SK-MEL-5 (cell line): ENCODE data around the gene NOL9. TPM values are rescaled to one million over a fixed set of nuclear protein-coding genes. Genes with fewer than 3 reads are reported as not detected.
A peak's percentile ranks its signal among the peaks of the same experiment; 100 is the strongest.

Experiments used
- DNase-seq: peaks from one replicate; pipeline ENCODE4 v3.0.0-alpha.2; 2016; ENCODE audit warnings: low read depth, low spot score
- in situ Hi-C: cut with HindIII; loops from 2 replicates; pipeline ENCODE4 v1.10.0; 2016; ENCODE audit warnings: low sequenced_read_pairs, high pct_unique_total_duplicates, low pct_unique_long_range_greater_than_20kb
- total RNA-seq: library from RNA; depleted of rRNA; stranded (reverse); fragments of >200 nt; shearing (Covaris generic); gene quantifications from 2 replicates; pipeline ENCODE4 v1.2.3, GENCODE V29; 2014

The NOL9 gene
- total RNA-seq, 1 experiment from 2014 or later = 23.4 TPM

DNA sequence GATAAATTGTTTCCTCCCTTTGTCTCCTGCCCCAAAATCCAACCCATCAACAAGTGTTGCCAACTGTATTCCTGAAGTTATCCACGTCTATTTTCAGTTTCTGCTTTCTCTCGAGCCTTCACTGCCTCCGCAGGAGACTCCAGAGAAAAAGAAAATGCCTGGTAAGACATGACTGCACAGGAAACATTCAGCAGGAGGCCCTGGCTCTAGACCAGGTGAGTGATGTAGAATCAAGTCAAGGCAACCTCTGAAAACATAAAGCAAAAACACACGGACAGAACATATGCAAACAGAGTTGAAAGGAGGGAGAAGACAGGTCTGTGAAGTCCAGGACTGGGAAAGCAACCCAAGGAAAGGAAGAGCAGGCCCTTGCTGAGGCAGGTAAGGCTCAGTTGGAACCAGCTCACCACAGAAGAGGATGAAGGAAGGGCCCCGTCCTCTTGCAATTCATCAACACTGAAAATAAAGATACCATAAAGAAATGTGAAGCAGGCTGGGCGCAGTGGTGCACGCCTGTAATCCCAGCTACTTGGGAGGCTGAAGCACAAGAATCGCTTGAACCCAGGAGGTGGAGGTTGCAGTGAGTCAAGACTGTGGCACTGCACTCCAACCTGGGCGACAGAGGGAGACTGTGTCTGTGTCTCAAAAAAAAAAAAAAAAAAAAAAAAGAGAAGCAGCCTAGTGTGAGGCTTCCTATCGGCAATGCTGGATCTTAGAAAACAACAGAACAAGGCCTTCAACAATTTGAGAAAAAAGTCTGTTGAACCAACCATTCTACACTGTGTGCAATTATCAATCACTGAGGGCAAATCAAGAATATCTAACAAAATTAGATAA is 8.8 kb downstream of the NOL9 start:
- in situ Hi-C loops = no loop called here
- DNase-seq = no peak

DNA sequence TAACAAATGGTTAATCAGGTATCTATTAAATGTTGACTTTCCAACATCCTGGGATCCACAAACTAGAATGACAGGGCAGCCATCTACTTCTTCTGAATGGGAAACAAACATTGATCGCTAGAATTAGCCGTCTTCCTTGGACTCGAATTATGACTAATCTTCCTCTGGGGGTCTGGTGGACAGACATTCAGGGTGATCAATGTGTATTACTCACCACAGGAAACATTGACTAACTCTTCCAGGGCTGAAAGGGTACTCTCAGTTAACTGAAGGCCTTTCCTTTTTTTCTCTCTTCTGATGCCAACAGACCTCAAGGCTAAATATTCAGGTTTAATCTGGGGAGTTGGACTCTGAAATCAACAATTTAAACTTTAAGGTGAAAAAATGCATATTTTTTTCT is 9.5 kb downstream of the NOL9 start:
- in situ Hi-C loops = no loop called here
- no peak for DNase-seq

DNA sequence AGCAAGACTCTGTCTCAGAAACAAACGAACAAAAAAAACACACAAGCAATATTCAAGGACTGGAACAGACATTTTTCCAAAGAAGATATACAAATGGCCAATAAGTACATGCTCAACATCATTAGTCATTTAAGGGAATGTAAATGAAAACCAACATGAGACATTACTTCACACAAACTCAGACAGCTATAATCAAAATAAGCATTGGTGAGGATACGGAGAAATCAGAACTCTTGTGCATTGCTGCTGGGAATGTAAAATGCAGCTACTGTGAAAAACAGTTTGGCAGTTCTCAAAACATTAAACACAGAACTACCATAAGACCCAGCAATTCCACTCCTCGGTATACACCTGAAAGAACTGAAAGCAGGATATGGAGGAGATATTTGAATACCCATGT is 15.4 kb downstream of the NOL9 start:
- no peak for DNase-seq
- in situ Hi-C loops = no loop called here

DNA sequence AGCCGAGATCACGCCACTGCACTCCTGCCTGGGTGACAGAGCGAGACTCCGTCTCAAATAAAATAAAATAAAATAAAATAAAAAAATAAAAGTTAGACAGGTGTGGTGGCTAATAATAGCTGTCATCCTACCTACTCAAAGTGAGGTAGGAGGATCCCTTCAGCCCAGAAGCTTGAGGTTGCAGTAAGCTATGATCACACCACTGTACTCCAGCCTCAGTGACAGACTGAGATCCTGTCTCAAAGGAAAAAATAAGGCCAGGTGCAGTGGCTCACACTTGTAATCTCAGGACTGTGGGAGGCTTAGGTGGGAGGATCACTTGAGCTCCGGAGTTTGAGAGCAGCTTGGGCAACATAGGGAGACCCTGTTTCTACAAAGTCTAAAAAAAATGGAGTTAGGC is 18.0 kb downstream of the NOL9 start:
- in situ Hi-C loops = no loop called here
- no peak for DNase-seq

DNA sequence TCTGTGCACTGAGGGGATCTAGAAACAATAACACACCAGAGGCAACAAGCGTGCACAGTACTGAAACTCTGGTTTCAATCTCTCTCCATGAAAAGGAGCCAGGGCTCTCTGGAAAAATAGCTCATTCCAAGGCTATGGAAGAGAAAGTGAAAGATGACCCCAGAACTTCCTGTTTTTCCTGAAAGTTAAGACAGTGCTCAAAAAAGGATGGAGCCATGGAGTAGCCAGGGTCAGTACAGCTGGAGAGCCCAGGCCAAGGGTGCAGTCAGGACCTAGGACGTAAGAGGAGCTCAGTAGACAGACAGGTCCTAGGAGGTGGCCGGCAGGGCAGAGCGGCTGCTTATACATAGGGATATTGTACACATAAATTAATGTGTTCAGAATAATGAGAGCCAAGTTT is 19.1 kb downstream of the NOL9 start:
- in situ Hi-C loops = no loop called here
- DNase-seq = no peak

DNA sequence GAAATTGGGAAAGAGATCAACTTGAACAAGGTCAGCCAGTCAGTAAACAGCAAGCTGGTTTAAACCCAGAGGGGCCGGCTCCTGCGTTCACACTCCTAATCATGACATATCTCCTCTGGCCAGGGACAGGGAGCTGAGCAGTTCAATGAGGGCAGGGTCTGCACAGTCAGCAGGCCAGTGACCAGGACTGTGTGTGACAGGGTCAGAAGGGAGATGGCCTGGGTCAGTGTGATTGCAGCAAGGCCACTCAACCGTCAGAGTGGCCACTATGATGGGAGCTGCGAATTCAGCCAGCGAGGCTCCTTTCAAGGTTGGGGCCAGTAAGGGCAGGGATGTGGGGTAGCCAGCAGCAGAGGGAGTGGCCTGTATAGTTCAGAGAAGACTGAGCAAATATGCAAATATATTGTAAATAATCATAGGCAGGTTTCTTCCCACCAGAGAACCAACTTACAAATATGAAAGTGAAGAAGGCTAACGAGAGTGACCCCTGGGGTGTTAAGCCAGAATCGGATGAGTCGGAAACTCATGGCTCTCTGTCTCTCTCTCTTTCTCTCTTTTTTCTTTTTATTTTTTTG is 20.0 kb downstream of the NOL9 start:
- in situ Hi-C loops = no loop called here
- DNase-seq = no peak

DNA sequence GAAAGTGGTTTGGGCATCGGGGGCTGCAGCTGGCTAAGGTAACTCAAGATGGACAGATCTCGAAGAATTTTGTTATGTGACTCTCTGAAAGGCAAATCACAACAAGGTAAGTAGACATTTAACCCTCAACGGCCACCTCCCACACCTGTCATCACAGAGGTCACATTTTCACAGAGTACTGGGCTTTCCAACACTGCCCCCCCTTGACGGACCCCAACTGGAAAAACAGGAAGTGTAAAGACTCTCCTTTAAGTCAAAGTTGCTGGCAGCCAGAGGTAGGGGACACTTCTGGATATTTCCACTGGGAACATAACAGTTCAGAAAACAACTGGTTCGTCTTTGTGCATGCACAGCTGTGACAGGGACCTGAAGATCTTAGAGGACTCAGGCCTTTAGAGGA is 22.3 kb downstream of the NOL9 start:
- in situ Hi-C loops = no loop called here

DNA sequence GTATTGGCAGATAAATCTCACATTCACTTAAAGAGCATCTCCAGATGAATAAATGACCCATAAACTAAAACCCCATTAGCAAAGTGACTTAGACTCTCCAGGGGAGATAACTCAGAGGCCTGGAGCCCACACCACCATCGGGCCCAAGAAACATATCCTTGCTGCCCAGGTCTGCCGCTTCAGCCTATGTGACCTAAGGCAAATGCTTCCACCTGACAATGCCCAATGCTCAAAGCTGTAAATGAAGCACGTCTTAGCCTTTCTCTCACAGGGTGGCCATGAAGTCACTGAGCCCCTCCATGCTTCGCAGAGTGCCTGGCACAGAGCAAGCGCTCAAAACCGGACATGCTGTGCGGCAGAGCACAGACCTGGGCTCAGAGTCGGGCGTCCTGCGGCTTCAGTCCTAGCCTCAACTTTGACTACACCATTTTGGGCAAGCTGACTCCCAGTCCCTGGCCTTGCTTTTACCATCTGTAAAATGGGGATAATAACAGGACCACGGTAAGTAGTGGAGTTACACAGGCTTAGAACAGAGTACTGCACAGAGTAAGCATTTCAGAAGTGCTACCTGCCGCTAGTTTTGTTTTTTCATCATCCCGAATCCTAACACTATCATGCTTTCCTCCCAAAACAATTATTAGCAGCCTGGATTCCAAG is 23.7 kb downstream of the NOL9 start:
- in situ Hi-C loops = no loop called here
- DNase-seq = no peak

More for the DNA sequence above, 22.3 kb downstream of the NOL9 start:
- DNase-seq = no peak

DNA sequence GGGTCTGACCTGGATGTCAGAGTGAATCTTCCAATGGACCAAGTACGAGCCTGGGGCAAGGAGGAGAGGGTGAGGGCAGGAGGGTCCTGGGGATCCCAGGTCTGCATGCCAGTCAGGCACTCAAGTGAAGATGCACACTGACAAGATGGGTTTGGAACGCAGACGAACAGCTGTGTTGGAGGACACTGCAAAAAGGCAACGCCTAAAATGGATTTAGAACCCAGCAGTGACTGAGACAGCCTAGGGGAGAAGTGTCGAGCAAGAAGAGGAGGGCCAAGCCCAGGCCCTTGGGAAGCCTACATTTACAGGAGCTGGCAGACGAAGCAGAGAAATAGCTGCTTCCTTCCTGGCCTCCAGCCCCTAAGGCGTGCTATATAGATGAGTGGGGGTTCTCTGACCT is 25.8 kb downstream of the NOL9 start:
- no peak for DNase-seq
- in situ Hi-C loops = no loop called here

DNA sequence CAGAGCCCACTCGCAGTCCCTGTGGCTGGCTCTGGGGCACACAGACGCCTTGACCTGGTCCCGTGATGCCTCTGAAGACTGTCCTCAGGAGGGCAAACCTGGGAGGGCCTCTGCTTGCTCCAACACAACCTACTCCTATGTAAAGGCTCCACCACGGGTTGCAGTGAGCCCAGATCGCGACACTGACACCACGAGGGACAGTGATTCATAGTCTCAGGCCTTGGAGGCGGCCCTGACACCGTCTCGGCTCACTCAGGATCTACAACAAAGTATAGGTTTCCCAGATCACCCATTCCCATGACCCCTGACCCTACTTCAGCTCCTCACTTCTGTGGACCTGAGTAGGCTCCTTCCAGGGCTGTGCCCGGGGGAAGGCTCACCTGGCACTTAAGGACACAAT is 28.0 kb downstream of the NOL9 start:
- in situ Hi-C loops = no loop called here

DNA sequence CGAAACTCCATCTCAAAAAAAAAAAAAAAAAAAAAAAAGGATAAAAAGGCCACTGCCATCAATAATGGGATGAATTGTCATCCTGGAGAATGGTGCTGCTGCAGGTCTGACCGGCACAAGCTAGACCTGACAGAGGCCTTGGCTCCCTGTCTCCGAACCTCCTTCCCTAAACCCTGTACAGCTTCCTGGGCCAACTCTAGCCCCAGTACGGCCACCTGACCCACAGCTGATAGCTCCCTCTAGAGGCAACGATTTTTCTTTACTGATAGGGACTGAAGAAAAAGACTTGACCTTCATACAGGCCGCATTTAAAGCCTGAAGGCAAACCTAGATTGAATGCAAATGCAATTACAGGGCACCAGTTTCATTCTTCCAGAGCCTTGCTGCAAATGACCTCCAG is 30.7 kb downstream of the NOL9 start:
- in situ Hi-C loops = no loop called here
- peak; percentile 82 for DNase-seq

More for the DNA sequence above, 28.0 kb downstream of the NOL9 start:
- no peak for DNase-seq

DNA sequence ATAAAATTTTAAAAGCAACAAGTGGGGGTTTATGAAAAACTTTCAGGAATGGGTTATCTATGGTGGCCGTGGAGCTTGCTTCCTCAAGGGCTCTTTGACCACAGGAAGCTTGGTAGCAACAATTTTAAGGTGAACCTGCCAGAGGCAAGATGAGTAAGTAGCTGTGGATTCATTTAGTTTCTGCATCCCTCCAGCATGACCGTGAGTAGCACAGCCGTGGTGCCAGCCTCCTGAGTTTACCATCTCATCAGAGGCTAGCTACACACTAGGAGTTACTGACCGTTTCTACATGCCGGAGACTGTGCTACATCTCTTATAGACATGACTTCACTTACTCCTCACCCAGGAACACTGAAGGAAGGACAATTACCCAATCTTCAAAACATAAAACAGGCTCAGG is 32.8 kb downstream of the NOL9 start:
- in situ Hi-C loops = no loop called here
- DNase-seq = no peak

DNA sequence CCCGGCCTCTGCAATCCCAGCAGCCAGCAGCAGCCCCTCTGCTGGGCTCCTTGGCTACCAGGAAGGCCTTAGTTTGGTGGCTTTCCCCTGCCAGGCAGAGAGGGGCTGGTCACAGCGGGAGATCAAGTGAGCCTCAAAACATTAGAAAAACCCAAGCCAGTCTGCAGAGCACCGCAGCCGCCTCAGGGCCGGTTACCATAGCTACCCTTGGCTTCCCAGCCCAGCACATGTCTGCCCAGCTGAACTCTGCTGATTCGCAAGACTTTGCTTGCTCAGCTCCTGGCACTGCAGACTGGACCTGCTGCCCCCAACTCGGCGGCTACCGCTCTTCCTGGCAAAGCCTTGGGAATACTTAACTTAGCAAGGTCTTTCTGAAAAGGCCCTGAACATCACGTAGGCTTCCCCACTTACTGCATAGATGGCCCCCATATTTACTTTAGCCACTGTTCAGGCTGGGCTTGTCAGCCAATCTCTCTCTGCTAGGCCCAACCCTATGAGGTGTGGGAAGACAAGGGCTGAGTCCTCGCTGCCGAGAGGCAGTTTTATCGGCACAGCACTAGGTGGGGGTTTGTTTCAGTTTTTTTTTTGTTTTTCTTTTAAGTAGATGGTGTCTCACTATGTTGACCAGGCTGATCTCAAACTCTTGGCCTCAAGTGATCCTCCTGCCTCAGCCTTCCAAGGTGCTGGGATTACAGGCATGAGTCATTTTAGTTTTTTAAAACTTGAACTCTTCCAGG is 34.2 kb downstream of the NOL9 start:
- DNase-seq = peak; percentile 53
- in situ Hi-C loops = no loop called here

DNA sequence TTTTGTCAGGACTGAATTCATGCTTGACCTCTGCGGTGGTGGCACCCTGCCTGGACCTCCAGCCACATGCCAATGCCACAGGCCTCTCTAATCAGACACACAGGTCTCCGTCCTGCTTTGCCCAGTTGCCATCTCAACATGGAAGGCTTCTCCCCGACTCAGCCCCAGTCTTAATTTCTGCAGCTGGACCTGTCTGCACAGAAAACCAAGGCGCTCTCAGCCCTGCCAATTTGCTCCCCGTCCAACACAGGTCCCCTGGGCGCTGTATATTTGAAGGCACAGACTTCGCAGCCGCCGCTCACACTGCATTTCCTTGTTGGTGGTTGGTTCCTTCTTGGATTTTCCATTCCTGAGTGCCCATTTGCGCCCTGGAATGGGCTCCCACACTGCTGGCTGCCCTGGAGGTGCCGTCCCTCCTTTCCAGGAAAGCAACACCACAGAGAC is 34.8 kb downstream of the NOL9 start:
- no peak for DNase-seq
- in situ Hi-C loops = no loop called here

DNA sequence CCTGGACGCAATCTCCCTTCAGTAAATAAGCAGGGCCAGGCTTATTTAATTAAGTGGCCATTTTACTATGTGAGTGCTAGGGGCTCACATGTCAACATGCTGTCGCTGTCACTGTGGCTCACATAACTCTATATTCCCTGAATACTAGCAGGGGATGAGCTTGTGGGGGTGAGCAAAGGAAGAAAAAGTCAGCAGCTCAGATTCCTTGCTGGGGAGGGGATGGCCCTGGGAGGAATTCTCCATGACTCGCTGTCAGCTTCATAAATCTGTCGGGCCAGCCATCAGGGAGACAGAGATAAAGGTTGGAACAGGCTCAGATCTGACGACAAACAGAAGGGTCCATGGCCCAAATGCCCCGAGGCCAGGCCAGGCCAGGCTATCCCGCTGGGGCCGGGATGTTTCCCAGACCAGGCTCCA is 36.9 kb downstream of the NOL9 start:
- in situ Hi-C loops = no loop called here
- DNase-seq = no peak

DNA sequence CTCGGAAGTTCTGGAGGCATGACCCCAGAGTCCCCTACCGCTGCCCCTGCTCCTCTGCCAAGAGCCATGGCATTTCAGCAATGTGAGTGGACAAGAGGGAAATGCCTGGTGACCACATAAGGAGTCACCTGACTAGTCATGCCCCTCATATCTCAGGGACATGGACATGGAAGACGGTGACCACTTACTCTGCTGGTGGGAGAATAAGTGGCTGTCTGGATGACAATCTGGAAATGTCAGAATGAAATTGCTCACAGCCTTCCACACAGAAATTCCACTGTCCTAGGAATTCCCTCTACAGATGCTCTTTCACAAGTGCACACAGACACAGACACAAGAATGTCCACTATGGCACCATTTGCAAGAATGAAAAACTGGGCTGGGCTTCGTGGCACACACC is 38.5 kb downstream of the NOL9 start:
- peak; percentile 21 for DNase-seq
- in situ Hi-C loops = no loop called here

DNA sequence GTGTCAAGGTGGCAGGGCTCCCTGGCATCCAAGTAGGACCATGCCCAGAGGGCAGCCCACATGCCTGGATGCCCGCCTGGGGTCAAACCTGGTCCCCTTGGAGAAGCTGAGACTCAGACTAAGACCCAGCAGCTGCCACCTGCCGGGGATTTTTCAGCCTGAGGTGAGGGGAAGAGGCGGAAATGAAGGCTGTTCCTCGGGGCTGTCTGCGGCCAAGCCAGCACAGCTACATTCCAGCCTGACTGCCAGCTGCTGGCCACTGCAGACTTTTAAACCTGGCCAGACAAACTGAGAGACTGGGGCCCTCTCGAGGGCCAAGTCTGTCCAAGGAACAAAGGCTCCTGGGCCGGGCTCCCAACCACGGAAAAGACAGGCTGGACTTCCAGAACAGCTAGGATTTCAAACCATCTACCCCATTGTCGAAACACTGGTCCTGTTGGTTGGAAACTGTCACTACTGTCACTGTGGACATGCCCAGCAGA is 41.0 kb downstream of the NOL9 start:
- DNase-seq = no peak
- in situ Hi-C loops = no loop called here

DNA sequence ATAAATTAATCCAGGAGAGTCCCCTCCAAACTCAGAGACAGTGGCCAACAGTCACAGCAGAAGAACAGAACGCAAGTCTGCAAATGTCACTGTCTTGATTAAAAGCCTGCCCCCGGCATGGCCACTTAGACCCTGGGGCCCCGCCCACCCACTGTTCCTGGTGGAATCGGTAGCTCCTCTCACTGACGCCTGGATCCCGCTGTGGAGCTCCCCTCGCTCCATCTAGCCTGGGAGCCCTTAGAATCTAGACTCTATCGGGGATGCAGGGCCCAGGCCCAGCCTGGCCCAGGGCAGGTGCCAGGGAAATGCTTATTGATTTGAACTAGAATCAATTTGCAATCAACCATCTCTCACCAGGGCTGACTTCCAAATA is 41.4 kb downstream of the NOL9 start:
- in situ Hi-C loops = no loop called here
- DNase-seq = no peak
